ENCODE measurements around the gene CREG2.

The CREG2 gene

GRCh38 chr2:101307950-101308431 lies 79.3 kb downstream of the CREG2 start:
- Histone ChIP-seq H3K27me3 (ENCODE audit: insufficient read depth, poor library complexity, severe bottlenecking) (no peaks in the 10 kb centered on the region), H3K27ac (replicated peaks) (peak overlapping the region; percentile 72), H3K4me3 (replicated peaks; ENCODE audit: insufficient read depth, low read length) (peak overlapping the region; percentile 59)
- TF ChIP-seq CTCF (IDR thresholded peaks at IDR 0.05; ENCODE audit: insufficient read depth, low read length) = no peak
- no peak for TF ChIP-seq SPI1 (IDR thresholded peaks at IDR 0.05; ENCODE audit: borderline replicate concordance, low read depth)
- TF ChIP-seq REST (IDR thresholded peaks at IDR 0.05; ENCODE audit: insufficient replicate concordance, low read depth) = no peak
- no peak for TF ChIP-seq POLR2AphosphoS5 (IDR thresholded peaks at IDR 0.05; ENCODE audit: low read depth)
- TF ChIP-seq GABPA (IDR thresholded peaks at IDR 0.05; ENCODE audit: low read depth) = no peak
- peak in 1 of 2 experiments; percentile 28 for DNase-seq (ENCODE audit: low read depth in 1 of 2, low spot score in 1 of 2)

GRCh38 chr2:101307503-101307902 lies 79.8 kb downstream of the CREG2 start:
- no peak for DNase-seq (ENCODE audit: low read depth in 1 of 2, low spot score in 1 of 2)

GRCh38 chr2:101306410-101306809 lies 80.9 kb downstream of the CREG2 start:
- Histone ChIP-seq H3K27ac (replicated peaks) (peak overlapping the region; percentile 72), H3K4me3 (replicated peaks; ENCODE audit: insufficient read depth, low read length) (peak overlapping the region; percentile 59), H3K27me3 (ENCODE audit: insufficient read depth, poor library complexity, severe bottlenecking) (no peaks in the 10 kb centered on the region)
- peak; percentile 11 to 57 for DNase-seq (ENCODE audit: low read depth in 1 of 2, low spot score in 1 of 2)
- TF ChIP-seq POLR2AphosphoS5 (IDR thresholded peaks at IDR 0.05; ENCODE audit: low read depth) (no peak), GABPA (IDR thresholded peaks at IDR 0.05; ENCODE audit: low read depth) (no peak), SPI1 (IDR thresholded peaks at IDR 0.05; ENCODE audit: borderline replicate concordance, low read depth) (no peak), CTCF (IDR thresholded peaks at IDR 0.05; ENCODE audit: insufficient read depth, low read length) (no peak), REST (IDR thresholded peaks at IDR 0.05; ENCODE audit: insufficient replicate concordance, low read depth) (no peak)

More at GRCh38 chr2:101307503-101307902, 79.8 kb downstream of the CREG2 start:
- Histone ChIP-seq H3K4me3 (replicated peaks; ENCODE audit: insufficient read depth, low read length) (peak overlapping the region; percentile 59), H3K27me3 (ENCODE audit: insufficient read depth, poor library complexity, severe bottlenecking) (no peaks in the 10 kb centered on the region), H3K27ac (replicated peaks) (peak overlapping the region; percentile 72)
- TF ChIP-seq SPI1 (IDR thresholded peaks at IDR 0.05; ENCODE audit: borderline replicate concordance, low read depth) = no peak
- no peak for TF ChIP-seq REST (IDR thresholded peaks at IDR 0.05; ENCODE audit: insufficient replicate concordance, low read depth)
- TF ChIP-seq POLR2AphosphoS5 (IDR thresholded peaks at IDR 0.05; ENCODE audit: low read depth) = no peak
- TF ChIP-seq GABPA (IDR thresholded peaks at IDR 0.05; ENCODE audit: low read depth) = no peak

Data from HL-60 (cell line).